Activated CD4-positive, alpha-beta T cell treated with anti-CD3 and anti-CD28 coated beads, Interleukin-2, amount 10 ng/mL, durations not matched to agents 24 days and 14 days (primary cell): ENCODE measurements around the gene ABTB2. TPM values are rescaled to one million over a fixed set of nuclear protein-coding genes. Genes with fewer than 3 reads are reported as not detected.

Experiments
- DNase-seq: peaks from one replicate; pipeline ENCODE4 v3.0.0; 2022
- H3K27ac Mint-ChIP-seq: one replicate; pipeline ENCODE4 v1.8.0; 2022; ENCODE audit warnings: mild to moderate bottlenecking, mixed read lengths
- H3K27me3 Mint-ChIP-seq: one replicate; pipeline ENCODE4 v1.8.0; 2022; ENCODE audit warnings: mixed read lengths
- H3K36me3 Mint-ChIP-seq: one replicate; pipeline ENCODE4 v1.8.0; 2022; ENCODE audit warnings: low read depth, mild to moderate bottlenecking, mixed read lengths
- H3K4me1 Mint-ChIP-seq: one replicate; pipeline ENCODE4 v1.8.0; 2021; ENCODE audit warnings: mixed read lengths
- H3K4me3 Mint-ChIP-seq: one replicate; pipeline ENCODE4 v1.8.0; 2022; ENCODE audit warnings: mild to moderate bottlenecking, moderate library complexity, mixed read lengths
- H3K9me3 Mint-ChIP-seq: one replicate; pipeline ENCODE4 v1.8.0; 2021; ENCODE audit warnings: mixed read lengths
- intact Hi-C: fragments of 100-400 bp; cut with micrococcal nuclease; formaldehyde crosslinking; loops from one replicate; pipeline ENCODE4 v1.15.1; 2023
- total RNA-seq: library from RNA; stranded (reverse); gene quantifications from 2 replicates; pipeline ENCODE4 v1.2.3, GENCODE V29; 2022

Gene ABTB2
- total RNA-seq, 1 donor from 2014 or later, result 13.1 TPM

DNA sequence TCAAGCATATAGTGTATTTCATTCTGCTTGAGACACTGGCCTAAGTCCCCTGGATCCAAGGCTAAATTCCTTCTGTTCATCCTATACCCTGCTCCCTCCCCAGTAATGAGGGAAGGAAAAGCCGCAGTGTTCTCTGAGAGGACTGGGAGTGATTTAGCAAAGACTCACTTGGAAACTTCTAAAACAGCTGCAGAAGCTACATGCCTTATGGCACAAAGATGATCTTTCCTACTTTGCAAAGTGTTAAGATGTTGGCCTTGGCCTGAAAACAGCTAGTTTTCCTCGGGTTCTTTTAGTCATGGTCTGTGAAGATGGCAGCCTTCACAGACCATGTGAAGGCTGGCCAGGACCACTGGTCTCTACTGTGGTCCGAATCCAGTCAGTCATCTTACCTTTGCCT is 65.7 kb downstream of the ABTB2 start:
- intact Hi-C loops, result no loop called here
- no peak overlapping the region for H3K4me3 Mint-ChIP-seq
- H3K27ac Mint-ChIP-seq, result no peak overlapping the region
- H3K4me1 Mint-ChIP-seq, result no peaks in the 10 kb centered on the region
- H3K27me3 Mint-ChIP-seq, result peaks cover 11% of the 10 kb centered on the region
- DNase-seq, result no peak
- no peaks in the 10 kb centered on the region for H3K9me3 Mint-ChIP-seq
- no peaks in the 10 kb centered on the region for H3K36me3 Mint-ChIP-seq

DNA sequence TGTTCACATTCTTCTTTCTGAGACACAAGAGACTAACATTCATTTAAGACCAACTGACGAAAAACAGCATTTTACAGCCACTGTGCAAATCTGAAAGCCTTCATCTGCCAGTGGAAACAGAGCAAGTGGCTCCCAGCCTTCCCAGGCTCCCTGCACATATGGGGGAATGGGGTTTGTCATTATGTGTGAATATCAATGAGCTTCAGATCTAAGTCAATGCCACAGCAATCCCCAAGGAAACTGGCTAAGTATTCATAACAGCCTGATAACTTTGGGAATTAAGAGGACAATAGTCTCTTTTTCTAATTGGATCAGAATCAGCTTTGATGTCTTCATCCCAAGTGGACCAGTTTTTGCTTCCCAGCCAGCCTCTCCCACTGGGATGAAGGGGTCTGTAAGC is 66.9 kb downstream of the ABTB2 start:
- Mint-ChIP-seq H3K4me3 (no peak overlapping the region), H3K4me1 (no peaks in the 10 kb centered on the region), H3K9me3 (no peaks in the 10 kb centered on the region), H3K27me3 (peaks cover 11% of the 10 kb centered on the region), H3K36me3 (no peaks in the 10 kb centered on the region), H3K27ac (no peak overlapping the region)
- no peak for DNase-seq
- intact Hi-C loops, result no loop called here

DNA sequence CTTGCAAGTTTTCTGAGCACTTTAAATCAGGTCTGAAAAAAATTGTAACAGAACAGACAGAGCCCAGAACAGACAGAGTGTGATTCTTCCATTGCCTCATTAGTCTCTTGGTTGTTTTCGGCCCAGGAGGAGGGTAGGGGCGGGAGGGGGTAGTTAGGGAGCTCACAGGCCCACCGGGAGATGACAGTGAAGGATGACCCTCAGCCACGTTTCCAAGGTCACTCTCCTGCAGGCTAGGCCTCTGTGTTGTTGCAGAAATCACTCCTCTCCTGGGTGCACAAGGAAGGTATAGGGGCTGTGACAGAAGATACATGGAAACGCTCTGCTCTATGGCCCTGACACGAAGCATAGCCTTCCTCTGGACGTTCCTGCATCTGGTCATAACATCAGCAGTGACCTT is 69.3 kb downstream of the ABTB2 start:
- Mint-ChIP-seq H3K27ac (no peak overlapping the region), H3K36me3 (no peaks in the 10 kb centered on the region), H3K9me3 (no peaks in the 10 kb centered on the region), H3K27me3 (peaks cover 11% of the 10 kb centered on the region), H3K4me3 (no peak overlapping the region), H3K4me1 (no peaks in the 10 kb centered on the region)
- intact Hi-C loops, result no loop called here
- no peak for DNase-seq

DNA sequence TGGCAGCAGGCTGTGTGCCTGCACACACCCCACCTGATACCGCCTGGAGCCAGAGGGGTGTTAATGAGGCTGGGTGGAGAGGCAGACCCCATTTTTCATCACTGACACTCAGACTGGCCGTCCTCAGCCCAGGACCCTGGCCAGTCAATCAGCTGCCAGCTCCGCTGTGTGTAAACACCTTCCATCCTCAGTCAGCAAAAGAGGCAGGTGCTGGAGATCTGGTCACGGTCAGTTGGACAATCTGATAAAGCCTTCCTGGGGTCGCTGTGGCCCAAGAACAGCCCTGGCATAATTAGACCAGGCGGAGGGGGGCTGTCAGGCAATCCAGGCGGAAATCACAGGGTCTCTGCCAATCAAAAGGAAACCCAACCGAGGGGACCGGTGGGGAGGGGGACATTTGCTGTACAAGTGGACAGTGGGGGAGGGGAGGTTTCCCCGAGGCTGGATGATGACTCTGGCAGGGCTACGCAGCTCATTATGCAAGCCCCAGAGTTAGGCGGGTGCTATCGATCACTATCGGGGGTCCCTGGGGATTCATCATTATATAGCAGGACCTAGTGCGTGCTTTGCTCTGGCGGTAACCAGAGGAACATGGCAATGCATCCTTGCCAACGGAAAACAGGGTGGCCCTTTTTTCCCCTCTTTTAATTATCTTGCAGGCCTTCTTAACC is 72.9 kb downstream of the ABTB2 start:
- intact Hi-C loops, result no loop called here
- H3K4me1 Mint-ChIP-seq, result no peaks in the 10 kb centered on the region
- no peaks in the 10 kb centered on the region for H3K36me3 Mint-ChIP-seq
- DNase-seq, result no peak
- no peaks in the 10 kb centered on the region for H3K9me3 Mint-ChIP-seq
- no peak overlapping the region for H3K27ac Mint-ChIP-seq
- no peak overlapping the region for H3K4me3 Mint-ChIP-seq
- peaks cover 7% of the 10 kb centered on the region for H3K27me3 Mint-ChIP-seq

DNA sequence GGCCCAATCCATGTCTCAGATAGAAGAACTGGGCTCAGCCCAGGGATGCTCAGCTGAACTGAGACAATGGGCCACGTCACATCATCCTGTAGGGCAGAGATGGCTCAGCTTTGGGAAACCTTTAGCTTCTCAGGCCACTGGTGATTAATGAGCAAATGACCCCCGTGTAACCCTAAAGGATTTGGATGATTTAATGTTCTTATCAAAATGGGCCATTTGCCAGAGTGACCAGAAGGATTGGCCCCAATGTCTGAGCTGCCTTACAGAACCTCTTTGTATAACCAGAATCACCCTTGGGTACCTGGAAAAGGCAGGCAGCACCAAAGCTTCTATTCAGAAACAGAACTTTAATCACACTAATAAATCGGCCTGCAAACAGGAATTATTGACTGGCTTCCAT is 73.7 kb downstream of the ABTB2 start:
- DNase-seq, result no peak
- Mint-ChIP-seq H3K4me1 (no peaks in the 10 kb centered on the region), H3K36me3 (no peaks in the 10 kb centered on the region), H3K9me3 (no peaks in the 10 kb centered on the region), H3K27ac (no peak overlapping the region), H3K4me3 (no peak overlapping the region), H3K27me3 (peaks cover 7% of the 10 kb centered on the region)
- intact Hi-C loops, result no loop called here

DNA sequence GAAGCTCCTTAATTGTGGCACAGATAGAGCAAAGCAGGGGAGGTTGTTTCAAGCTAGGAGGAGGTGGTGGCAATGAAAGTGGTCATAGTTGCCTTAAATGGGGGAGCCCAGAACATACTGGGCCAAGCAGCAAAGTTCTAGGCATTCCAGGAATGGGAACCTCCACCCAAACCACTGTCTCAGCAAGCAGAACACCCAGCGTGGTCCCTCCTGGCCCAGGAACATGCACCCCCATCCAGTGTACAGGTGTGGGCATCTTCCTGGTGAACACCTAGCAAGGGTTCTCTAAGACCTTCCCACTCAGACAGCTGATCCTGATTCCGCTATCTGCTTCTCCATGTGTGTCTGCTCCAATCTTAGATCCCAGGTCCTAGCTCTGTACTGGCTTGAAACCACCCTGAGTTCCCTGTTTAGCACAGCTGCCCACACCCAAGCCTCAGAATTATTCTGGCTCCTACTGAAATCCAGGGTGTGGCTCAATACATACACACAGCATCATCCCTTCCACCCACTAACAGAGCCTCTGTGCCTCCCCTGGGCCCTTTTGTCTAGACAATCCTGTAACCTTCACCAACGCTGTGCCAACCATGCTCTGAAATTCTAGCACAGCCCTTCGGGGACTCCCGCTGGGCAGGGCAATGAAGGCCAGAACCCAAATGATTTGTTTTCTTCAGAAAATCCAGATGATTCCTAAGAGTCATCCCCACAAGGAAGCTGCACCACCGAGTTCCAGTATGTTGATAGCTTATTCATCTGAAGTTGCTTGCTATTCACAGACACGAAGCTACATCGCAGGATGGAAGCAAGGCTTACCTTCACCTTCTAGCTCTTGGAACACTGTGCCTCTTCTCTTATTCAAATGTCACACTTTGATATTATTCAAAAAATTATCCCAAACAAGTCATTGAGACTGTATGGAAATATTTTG is 76.6 kb downstream of the ABTB2 start:
- intact Hi-C loops, result no loop called here
- H3K36me3 Mint-ChIP-seq, result no peaks in the 10 kb centered on the region

DNA sequence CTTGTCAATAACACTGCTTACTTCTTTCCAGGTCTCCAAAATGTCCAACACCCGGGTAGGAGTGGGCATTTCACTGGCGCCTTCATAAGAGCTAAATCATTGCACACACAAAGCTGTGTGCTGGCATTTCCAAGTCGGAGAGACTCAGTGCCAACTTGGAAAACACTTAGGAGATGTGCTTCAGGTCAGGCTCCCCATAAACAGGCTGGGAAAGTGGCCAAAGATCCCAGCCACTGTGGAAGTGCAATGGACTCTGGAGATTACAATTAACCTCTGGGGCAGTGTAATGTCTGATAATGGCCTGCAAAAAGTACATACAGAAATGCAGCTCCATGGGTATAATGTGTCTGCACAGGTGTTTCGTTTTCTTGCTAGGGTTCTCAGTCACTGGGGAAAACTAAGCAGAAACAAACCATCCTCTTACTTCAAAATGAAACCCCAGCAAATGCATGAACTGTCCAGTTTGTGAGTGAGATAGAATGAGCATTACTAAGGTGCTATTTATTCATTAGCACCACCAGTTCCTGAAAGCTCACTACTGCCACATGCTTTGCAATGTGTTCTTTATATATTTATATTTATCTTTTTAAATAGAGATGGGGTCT is 79.0 kb downstream of the ABTB2 start:
- H3K4me1 Mint-ChIP-seq, result peaks cover 4% of the 10 kb centered on the region
- DNase-seq, result no peak
- no peaks in the 10 kb centered on the region for H3K9me3 Mint-ChIP-seq
- intact Hi-C loops, result no loop called here
- H3K27me3 Mint-ChIP-seq, result peaks cover 2% of the 10 kb centered on the region
- H3K36me3 Mint-ChIP-seq, result no peaks in the 10 kb centered on the region
- H3K4me3 Mint-ChIP-seq, result no peak overlapping the region
- H3K27ac Mint-ChIP-seq, result no peak overlapping the region

More for the DNA sequence above, 76.6 kb downstream of the ABTB2 start:
- Mint-ChIP-seq H3K4me1 (peaks cover 2% of the 10 kb centered on the region), H3K9me3 (no peaks in the 10 kb centered on the region), H3K27ac (no peak overlapping the region), H3K27me3 (peaks cover 2% of the 10 kb centered on the region), H3K4me3 (no peak overlapping the region)
- DNase-seq, result no peak

DNA sequence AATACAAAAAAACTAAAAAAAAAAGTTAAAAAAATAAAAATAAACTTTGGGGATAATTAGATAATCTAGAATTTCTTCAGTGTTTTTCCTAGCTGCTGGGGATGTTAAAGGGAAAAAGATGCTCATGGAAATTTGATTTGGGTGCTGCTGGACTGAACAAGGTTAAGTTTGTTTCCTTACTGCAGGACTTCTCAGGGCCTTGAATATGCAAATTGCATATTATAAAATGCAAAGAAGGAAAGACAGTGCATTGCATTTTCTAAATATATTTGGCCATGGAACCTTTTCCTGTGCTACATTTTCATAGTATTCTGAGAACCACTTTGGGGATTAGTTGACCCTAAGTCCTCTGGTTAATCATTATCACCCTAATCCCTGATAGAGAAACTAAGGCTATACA is 79.6 kb downstream of the ABTB2 start:
- no peaks in the 10 kb centered on the region for H3K9me3 Mint-ChIP-seq
- intact Hi-C loops, result no loop called here
- H3K36me3 Mint-ChIP-seq, result no peaks in the 10 kb centered on the region
- no peak for DNase-seq
- no peak overlapping the region for H3K4me3 Mint-ChIP-seq
- peaks cover 2% of the 10 kb centered on the region for H3K27me3 Mint-ChIP-seq
- H3K4me1 Mint-ChIP-seq, result peaks cover 4% of the 10 kb centered on the region
- no peak overlapping the region for H3K27ac Mint-ChIP-seq

DNA sequence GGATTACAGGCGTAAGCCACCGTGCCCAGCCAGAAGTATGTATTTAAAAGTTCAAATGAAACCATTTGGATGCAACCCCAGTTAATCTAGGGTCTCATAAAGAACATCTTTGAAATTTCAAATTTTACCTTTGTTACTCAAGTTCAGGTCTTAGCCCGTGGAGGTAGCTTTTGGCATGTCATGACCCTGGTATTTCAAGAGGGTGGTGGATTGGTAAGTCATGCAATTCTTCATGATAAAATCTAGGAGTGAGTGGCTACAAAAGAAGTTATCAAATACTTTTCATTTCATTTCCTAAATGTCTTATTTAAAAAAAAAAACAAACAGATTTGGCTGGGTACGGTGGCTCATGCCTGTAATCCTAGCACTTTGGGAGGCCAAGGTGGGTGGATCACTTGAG is 80.6 kb downstream of the ABTB2 start:
- Mint-ChIP-seq H3K4me3 (no peak overlapping the region), H3K27ac (no peak overlapping the region), H3K9me3 (no peaks in the 10 kb centered on the region), H3K4me1 (peaks cover 4% of the 10 kb centered on the region), H3K36me3 (no peaks in the 10 kb centered on the region), H3K27me3 (peaks cover 2% of the 10 kb centered on the region)
- intact Hi-C loops, result no loop called here
- no peak for DNase-seq

DNA sequence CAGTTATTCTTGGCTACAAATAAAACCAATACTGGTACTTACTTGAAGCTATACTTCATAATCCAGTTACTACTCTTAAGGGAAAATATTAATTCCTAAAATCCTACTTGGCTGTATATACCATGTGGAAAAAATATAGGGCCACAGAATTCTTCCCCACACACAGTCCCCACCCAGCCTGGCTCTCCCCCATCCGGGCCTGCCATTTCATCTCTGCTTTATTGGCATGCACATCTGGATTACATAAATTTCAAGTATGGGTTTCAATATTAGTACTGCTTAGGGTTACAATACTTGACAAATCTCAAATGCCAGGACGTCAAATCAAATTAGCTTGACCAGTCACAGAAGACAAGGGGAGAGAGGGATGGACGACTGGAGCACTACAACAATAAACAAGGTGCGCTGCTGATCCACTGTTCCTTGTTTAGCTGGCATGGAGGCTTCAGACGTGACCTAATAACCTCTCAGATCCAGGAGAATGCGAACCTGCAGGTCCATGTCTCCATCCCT is 81.4 kb downstream of the ABTB2 start:
- DNase-seq, result no peak
- peaks cover 4% of the 10 kb centered on the region for H3K4me1 Mint-ChIP-seq
- H3K9me3 Mint-ChIP-seq, result no peaks in the 10 kb centered on the region
- no peak overlapping the region for H3K27ac Mint-ChIP-seq
- intact Hi-C loops, result no loop called here
- no peaks in the 10 kb centered on the region for H3K36me3 Mint-ChIP-seq
- no peak overlapping the region for H3K4me3 Mint-ChIP-seq
- peaks cover 2% of the 10 kb centered on the region for H3K27me3 Mint-ChIP-seq

DNA sequence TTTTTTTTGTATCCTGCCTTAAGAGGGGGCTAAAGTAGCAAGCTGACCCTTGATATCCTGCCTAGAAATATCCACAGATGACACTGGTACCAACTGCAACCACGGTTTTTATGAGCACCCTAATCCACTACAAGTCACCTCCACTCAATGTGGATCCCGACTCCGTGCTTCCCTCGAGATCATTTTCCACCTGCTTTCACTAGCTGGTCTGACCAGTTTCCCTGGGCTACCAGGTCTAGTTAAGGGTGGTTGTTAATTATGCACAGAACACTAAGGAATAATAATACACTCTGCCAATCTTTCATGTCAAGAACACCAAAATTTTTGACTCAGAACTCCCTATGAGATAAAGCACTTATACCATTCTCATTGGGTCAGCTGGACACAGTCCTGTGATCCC is 82.3 kb downstream of the ABTB2 start:
- intact Hi-C loops, result no loop called here
- Mint-ChIP-seq H3K36me3 (no peaks in the 10 kb centered on the region), H3K27me3 (no peaks in the 10 kb centered on the region), H3K4me3 (no peak overlapping the region), H3K4me1 (peaks cover 4% of the 10 kb centered on the region), H3K27ac (no peak overlapping the region), H3K9me3 (no peaks in the 10 kb centered on the region)
- DNase-seq, result no peak

DNA sequence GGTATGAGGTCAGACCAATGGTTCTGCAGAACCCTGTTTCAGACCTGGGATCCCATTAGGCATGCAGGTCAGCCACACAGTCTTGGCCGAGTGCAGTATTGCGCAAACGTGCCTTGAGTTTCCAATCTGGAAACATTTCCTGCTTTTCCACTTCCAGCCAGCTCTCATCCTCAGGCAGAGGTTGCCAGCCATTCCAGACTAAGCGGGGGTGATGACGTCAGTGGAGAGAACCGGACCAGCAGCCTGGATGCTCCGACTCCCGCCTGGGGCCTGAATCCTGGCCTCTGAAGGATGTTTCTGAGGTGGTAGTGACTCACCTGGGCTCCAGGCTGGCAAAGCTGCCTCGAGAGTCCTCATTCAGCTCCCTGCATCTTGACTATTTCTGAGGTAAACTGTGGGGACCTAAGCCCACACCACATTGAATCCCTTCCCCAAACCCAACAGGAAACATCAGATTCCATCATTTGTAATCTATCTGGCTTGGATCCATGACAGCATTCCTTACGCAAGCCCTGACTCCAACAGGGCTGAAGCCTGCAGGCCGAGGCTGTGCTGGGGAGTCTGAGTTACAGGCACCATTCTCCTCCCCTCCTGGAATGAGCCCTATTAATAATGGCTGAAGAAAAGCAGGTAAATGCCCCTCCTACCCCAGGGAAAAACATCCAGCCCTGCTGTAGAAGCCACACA is 83.0 kb downstream of the ABTB2 start:
- Mint-ChIP-seq H3K4me1 (peaks cover 4% of the 10 kb centered on the region), H3K9me3 (no peaks in the 10 kb centered on the region), H3K27me3 (peaks cover under 1% of the 10 kb centered on the region), H3K4me3 (no peak overlapping the region), H3K36me3 (no peaks in the 10 kb centered on the region), H3K27ac (no peak overlapping the region)
- intact Hi-C loops, result no loop called here
- DNase-seq, result no peak

DNA sequence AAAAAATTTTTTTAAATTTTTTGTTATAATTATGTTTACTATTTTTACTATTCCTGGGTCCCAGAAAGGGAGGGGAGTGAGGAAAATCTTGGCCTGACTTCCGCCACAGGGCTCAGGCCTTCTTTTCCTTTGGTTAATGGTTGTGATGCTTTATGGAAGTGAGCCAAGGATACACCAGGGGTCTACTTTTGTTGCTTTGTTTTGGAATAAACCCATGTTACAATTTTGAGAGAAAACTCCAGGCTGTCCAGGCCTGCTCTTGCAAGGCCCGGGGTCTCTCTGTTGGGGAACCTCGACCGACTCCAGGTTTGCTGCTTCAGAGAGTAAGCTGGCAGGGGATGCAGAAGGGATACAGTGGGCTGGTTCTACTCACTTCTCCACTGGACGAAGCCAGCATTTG is 84.7 kb downstream of the ABTB2 start:
- intact Hi-C loops, result no loop called here
- Mint-ChIP-seq H3K27me3 (peaks cover 2% of the 10 kb centered on the region), H3K4me1 (peaks cover 3% of the 10 kb centered on the region), H3K4me3 (no peak overlapping the region), H3K36me3 (no peaks in the 10 kb centered on the region), H3K9me3 (no peaks in the 10 kb centered on the region), H3K27ac (no peak overlapping the region)
- no peak for DNase-seq

DNA sequence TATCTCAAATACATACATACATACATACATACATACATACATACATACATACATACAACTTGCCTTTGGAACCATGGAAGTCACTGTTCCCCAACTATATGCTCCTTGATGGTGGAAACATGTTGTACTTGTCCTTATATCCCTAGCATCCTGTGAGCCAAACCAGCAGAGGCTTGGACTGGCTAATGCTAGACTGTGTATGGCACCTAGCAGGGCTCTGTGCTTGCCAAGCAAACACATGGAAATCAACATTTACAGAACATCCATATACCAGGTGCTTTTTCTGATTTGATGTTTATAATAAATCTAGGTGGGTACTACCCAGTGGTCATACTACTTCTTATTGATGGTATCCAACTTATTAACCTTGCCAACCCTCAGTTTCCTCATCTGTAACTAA is 86.1 kb downstream of the ABTB2 start:
- Mint-ChIP-seq H3K36me3 (no peaks in the 10 kb centered on the region), H3K27me3 (peaks cover 2% of the 10 kb centered on the region), H3K27ac (no peak overlapping the region), H3K4me3 (no peak overlapping the region), H3K4me1 (peaks cover 3% of the 10 kb centered on the region), H3K9me3 (no peaks in the 10 kb centered on the region)
- intact Hi-C loops, result no loop called here
- DNase-seq, result no peak
